Measurements from ENCODE around the gene PRR20G.
"Not testable (repeated sequence)": the region's sequence is repeated elsewhere in the genome, so short reads cannot be mapped to it uniquely, and the experiment has no call there.

Gene PRR20G

GRCh38 chr3:127296959-127297358 lies 9.1 kb upstream of the PRR20G start:
- no peak for DNase-seq

GRCh38 chr3:127296166-127296565 lies 8.3 kb upstream of the PRR20G start:
- no peak for DNase-seq

- not testable (repeated sequence) for DNase-seq
Observed at GRCh38 chr3:127293650-127294049, 5.8 kb upstream of the PRR20G start.

- no peak for DNase-seq
Observed at GRCh38 chr3:127291611-127292010, 3.8 kb upstream of the PRR20G start.

GRCh38 chr3:127291114-127291513 lies 3.3 kb upstream of the PRR20G start:
- DNase-seq: no peak

- no peak for DNase-seq
Observed at GRCh38 chr3:127289706-127290575, 2.1 kb upstream of the PRR20G start.

- no peak for DNase-seq
Observed at GRCh38 chr3:127288921-127289705, 1.3 kb upstream of the PRR20G start.

GRCh38 chr3:127288343-127288742 lies 497 bp upstream of the PRR20G start:
- DNase-seq: no peak

- no peak for DNase-seq
Observed at GRCh38 chr3:127286571-127287140, 1.2 kb downstream of the PRR20G start.

- no peak for DNase-seq
Observed at GRCh38 chr3:127284258-127284657, 3.6 kb downstream of the PRR20G start.

- no peak for DNase-seq
Observed at GRCh38 chr3:127277561-127277960, 10.3 kb downstream of the PRR20G start.

GRCh38 chr3:127276995-127277394 lies 10.9 kb downstream of the PRR20G start:
- no peak for DNase-seq

GRCh38 chr3:127276396-127276795 lies 11.4 kb downstream of the PRR20G start:
- no peak for DNase-seq

- no peak for DNase-seq
Observed at GRCh38 chr3:127275287-127275781, 12.5 kb downstream of the PRR20G start.

GRCh38 chr3:127274200-127274760 lies 13.6 kb downstream of the PRR20G start:
- no peak for DNase-seq

- no peak for DNase-seq
Observed at GRCh38 chr3:127273206-127273605, 14.6 kb downstream of the PRR20G start.

GRCh38 chr3:127266186-127266585 lies 21.7 kb downstream of the PRR20G start:
- no peak for DNase-seq

GRCh38 chr3:127265581-127265981 lies 22.3 kb downstream of the PRR20G start:
- no peak for DNase-seq

- DNase-seq: no peak
Observed at GRCh38 chr3:127264794-127265514, 22.9 kb downstream of the PRR20G start.

GRCh38 chr3:127264292-127264691 lies 23.6 kb downstream of the PRR20G start:
- no peak for DNase-seq

GRCh38 chr3:127263586-127264231 lies 24.1 kb downstream of the PRR20G start:
- DNase-seq: no peak

- no peak for DNase-seq
Observed at GRCh38 chr3:127263037-127263436, 24.8 kb downstream of the PRR20G start.
